GM15510 (cell line): ENCODE results near the gene KCNIP3.

Source experiments
- POLR2A ChIP-seq: IDR thresholded peaks from 3 replicates; pipeline ENCODE4 v1.6.1; 2011; ENCODE audit warnings: borderline replicate concordance; ENCODE audit not compliant: insufficient read length; ENCODE audit errors: extremely low read depth

The KCNIP3 gene

DNA sequence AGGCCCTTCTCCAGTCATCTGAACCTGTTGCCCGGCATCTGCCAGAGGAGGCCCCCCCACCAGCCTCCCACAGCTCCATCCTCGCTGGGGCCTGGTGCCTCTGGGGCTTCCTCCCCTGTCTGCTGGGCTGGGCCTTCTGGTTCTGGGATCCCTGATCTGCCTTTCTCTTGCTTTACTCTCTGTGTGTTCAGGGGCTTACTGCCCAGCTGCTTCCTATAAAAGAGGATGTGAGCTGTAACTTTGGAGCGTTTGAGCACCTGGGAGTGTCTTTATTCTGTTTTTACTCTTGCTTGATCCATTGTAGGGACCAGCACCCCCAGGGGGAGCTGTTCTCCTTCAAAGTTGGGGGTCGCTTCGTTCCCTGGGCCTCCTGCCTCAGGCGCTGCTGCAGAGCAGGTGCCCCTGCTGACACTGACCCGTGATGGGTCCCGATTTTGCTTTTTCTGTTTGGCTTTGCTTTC lies 82.3 kb downstream of the KCNIP3 start:
- TF ChIP-seq POLR2A = no peak

DNA sequence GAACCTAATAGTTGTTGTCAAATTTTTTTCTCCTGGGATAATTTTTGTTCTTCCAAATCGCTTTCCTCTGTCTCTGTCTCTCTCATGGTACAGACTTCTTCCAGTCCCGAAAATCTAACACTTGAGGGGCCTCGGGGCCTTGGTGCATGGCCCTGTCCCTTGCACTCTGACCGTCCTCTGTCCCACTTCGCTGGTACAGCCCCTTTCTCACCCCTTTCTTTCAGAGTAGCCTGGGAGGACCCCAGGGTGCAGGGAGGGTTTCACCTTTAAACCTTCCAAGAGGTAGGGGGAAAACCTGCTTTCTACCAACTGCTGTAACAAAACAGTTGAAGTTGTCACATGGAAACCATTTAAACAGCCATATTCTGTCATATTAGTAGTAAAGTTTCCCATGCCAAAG lies 83.1 kb downstream of the KCNIP3 start:
- no peak for TF ChIP-seq POLR2A

DNA sequence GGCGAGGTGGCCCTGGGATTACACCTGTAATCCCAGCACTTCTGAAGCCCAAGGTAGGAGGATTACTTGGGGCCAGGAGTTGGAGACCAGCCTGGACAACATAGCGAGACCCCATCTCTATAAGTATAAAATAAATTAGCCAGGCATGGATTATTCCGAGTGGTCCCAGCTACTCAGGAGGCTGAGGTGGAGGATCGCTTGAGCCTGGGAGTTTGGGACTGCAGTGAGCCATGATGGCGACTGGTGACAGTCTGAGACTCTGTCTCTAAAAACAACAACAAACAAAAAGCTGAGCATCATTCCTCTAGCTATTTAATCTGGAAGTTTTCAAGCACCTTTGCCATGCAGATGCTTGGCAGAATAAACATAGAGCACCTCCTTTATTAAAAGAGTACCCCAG lies 83.6 kb downstream of the KCNIP3 start:
- TF ChIP-seq POLR2A = no peak

DNA sequence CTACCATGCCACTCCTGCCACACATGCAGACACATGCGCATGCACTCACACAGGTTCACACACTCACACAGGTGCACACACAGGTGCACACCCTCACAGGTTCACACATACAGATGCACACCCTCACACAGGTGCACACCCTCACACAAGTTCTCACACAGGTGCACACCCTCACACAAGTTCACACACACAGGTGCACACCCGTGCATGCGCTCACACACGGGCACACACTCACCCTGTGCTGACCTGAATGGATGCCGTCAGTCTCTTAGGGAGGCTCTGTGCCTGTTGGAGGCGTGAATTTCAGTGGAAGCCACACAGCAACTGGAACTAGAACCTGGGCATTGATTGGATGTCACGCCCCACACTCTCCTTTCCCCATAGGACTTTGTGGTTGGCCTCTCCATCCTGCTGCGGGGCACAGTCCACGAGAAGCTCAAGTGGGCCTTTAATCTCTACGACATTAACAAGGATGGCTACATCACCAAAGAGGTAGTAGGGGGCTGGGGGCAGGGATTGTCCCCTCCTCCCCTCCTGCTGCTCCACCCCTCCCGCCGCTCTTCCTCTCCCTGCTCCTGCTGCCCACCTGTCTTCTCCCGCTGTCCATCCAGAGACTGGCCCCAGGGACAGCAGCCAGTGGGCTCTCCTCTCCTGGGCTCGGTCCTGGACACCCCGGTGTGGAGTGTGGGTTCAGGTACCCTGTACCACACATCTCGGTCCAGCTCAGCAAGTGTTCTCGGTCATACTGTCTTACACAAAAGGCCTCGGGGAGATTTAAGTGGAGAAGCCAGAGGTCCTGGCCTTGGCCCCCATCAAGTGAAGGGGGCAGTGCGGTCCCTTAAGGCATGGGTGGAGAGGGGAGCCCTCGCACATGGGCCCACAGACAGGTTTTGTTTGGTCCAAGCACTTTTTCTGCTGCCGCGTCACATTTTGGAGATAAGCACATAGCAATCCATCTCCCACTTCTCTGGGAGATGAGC lies 84.4 kb downstream of the KCNIP3 start:
- TF ChIP-seq POLR2A = no peak

DNA sequence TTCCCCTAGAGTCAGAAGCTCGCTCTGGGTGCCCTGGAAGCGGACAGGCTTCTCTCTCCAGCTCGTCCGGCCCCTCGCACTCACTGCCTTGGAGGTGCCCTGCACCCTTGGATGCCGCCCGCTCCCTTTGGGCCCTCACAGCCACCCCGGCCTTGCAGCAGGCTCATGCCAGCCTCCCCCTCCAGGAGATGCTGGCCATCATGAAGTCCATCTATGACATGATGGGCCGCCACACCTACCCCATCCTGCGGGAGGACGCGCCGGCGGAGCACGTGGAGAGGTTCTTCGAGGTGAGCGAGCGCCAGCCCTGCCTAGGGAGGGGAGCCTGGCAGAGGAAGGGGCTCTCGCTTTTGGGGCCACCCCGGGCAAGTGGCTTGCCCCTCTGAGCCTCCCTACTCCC lies 85.0 kb downstream of the KCNIP3 start:
- TF ChIP-seq POLR2A = no peak

DNA sequence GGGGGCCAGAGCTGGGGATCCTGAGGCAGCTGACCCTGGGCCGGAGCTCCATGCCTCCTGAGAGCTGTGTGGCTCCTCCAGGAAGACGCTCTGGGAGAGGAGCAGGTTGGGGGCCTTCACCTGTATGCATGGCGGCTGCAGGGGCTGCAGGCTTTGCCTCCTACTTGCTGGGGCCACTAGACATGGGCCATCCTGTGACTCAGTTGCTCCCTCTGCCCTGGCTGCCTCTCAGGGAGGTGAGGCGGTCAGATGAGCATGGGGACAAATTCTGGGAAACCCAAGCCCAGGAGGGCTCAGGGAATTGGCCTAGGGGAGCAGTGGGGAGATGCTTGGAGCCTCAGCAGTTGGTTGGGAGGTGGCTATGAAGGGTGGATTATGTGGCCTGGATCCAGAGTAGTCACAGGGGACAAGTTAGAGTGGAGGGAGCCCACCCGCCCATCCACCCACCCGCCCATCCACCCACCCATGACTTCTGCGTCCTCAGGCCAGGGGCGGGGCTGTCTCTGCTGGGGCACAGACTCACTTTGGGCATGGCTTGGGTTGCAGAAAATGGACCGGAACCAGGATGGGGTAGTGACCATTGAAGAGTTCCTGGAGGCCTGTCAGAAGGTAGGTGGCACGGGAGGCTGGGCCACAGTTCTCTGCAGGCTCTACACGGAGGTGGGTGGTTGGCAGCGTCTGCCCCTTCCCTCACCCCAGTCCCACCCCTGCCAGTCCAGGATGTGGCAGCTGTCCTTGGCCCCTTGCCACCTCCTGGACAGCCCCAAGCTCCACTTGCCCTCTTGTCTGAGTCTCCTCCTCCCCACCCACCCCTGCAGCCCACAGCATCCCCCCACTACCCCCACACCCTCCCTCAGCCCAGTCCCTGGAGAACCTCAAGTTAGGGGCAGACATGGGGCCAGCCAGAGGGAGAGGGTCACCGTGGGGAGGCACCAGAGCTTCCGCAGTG lies 85.8 kb downstream of the KCNIP3 start:
- no peak for TF ChIP-seq POLR2A

DNA sequence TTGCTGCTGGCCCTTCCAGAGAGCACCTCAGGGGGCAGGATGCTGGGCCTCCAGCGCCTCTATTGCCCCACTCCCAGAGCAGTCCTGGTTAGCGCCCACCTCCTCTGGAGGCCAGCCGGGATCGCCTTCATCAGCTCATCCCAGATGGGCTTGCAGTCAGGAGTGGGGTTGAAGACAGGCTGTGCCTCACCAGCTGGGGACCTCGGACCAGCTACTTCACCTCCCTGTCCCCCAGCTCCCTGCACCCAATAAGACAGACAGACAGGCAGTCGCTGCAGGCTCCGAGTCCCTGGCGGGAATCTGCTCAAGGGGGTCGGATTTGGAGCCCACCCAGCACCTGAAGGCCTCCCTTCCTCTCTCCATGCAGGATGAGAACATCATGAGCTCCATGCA lies 86.5 kb downstream of the KCNIP3 start:
- no peak for TF ChIP-seq POLR2A

DNA sequence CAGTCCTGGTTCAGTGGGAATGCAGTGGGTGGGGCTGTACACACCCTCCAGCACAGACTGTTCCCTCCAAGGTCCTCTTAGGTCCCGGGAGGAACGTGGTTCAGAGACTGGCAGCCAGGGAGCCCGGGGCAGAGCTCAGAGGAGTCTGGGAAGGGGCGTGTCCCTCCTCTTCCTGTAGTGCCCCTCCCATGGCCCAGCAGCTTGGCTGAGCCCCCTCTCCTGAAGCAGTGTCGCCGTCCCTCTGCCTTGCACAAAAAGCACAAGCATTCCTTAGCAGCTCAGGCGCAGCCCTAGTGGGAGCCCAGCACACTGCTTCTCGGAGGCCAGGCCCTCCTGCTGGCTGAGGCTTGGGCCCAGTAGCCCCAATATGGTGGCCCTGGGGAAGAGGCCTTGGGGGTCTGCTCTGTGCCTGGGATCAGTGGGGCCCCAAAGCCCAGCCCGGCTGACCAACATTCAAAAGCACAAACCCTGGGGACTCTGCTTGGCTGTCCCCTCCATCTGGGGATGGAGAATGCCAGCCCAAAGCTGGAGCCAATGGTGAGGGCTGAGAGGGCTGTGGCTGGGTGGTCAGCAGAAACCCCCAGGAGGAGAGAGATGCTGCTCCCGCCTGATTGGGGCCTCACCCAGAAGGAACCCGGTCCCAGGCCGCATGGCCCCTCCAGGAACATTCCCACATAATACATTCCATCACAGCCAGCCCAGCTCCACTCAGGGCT lies 87.9 kb downstream of the KCNIP3 start:
- no peak for TF ChIP-seq POLR2A

DNA sequence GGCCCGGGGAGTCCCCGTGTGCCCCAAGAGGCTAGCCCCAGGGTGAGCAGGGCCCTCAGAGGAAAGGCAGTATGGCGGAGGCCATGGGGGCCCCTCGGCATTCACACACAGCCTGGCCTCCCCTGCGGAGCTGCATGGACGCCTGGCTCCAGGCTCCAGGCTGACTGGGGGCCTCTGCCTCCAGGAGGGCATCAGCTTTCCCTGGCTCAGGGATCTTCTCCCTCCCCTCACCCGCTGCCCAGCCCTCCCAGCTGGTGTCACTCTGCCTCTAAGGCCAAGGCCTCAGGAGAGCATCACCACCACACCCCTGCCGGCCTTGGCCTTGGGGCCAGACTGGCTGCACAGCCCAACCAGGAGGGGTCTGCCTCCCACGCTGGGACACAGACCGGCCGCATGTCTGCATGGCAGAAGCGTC lies 88.4 kb downstream of the KCNIP3 start:
- no peak for TF ChIP-seq POLR2A

DNA sequence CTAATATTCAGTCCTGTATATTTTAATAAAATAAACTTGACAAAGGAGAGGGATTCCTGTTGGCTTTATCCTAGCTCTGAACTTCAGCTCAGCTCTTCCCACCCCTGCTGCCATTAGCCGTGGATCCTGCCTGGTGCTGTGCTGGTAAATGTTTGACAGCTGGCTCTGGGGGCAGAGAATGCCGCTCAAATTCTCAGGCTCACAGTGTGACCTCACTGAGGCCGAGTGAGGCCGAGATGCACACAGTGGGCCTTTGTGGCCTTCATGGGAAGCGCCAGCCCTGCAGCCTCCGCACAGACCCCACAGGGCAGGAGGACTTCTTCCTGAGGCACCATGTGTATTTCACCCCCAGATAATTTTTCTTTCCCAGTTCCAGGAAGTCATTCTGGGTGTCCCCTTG lies 88.9 kb downstream of the KCNIP3 start:
- TF ChIP-seq POLR2A = no peak

DNA sequence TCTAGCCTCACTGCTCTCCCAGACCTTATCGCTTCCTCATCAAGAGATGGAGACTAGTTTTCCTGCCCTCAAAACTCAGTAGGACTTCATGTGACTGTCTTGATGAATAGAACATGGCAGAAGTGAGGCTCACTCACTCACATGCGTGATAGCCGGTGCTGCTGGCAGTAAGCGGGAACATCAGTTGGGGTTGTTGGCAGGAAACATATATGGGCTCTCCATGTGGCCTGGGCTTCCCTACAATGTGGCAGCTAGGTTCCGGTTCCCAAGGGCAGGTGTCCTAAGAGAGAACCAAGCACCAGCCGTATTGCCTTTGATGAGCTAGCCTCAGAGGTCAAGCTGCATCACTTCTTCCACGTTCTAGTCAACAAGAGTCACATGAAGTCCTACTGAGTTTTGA lies 90.2 kb downstream of the KCNIP3 start:
- no peak for TF ChIP-seq POLR2A

DNA sequence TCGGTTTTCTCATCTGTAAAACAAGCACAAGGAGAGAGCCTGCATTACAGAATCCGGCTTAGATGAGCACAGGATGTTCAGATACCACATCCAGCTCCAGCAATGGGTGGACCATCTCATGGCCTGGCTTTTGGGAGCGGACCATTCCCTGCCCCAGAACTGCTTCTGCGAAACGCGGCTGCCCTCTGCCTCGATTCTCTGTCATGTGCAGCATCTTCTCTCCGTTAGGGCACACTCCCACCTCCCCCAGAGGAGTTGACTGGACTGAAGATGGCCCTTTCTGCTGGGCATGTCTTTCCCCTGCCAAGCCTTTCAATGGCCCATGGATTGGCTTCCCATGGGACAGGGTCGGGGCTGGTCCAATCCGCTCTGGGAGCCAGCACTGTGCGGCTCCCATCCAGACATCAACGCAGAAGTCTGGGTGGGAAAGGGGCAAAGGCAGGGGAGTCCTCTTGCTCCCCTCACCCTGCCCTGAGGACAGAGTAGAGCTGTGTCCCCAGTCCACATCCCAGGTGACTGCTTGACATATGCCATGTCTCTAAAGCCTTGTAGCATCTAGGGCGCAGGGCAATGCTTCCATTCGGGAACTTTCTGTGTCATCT lies 91.0 kb downstream of the KCNIP3 start:
- TF ChIP-seq POLR2A = no peak

DNA sequence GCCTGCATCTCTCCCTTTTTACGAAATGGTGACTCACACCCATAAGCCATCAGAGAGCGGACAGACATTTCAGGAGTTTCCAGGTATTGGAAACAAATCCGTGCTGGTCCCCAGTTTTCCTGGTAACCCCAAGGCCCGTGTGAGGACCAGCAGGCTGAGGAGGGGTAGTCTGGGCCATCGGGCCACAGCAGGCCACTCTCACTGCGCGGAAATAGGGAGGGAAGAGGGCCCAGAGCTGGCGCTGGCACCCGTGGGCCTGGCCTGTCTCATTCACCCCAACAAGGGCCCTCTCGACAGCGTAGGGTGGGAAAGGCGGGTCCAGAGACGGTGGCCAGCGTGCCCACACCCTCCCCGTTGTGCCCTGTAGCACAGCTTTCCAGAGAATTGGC lies 91.7 kb downstream of the KCNIP3 start:
- no peak for TF ChIP-seq POLR2A

DNA sequence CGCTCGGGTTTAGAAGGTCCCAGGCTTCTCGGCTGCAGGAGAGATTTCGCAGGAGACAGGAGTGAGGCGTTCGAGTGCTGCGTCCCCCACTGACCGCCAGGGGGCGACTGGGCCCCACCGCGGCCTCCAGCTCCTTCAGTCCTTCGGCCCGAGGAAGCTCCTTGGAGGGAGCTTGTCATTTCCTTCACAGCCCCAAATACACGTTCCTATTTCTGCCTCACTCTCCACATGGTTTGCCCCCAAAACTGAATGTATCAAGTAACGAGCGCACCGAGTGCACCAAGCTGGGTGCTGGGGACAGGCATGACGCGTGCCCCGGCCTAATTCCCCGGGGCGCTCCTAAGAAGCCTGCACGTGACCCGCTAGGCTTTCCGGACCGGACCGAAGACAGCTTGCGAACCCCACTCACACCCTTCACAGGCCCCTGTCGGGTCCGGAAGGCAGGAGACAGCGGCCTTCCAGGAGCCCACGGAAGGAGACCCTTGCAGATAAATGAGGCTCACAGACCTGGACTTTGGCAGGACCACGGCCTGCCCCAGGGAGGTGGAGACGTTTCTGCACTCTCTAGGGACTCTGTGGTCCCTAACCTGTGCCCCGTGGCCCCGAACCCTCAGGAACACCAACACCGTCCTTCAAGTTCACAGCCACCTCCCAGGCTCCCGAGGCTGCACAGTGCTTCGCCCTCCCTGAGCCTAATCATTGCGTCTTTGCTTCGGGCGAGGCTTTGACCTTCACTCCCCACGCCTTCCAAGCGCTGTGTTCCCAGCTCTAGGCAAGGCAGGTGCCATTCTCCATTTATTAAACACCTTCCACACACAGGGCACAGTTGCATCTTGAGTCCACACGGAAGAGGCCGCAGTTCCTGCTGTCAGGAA lies 92.3 kb downstream of the KCNIP3 start:
- TF ChIP-seq POLR2A = no peak

DNA sequence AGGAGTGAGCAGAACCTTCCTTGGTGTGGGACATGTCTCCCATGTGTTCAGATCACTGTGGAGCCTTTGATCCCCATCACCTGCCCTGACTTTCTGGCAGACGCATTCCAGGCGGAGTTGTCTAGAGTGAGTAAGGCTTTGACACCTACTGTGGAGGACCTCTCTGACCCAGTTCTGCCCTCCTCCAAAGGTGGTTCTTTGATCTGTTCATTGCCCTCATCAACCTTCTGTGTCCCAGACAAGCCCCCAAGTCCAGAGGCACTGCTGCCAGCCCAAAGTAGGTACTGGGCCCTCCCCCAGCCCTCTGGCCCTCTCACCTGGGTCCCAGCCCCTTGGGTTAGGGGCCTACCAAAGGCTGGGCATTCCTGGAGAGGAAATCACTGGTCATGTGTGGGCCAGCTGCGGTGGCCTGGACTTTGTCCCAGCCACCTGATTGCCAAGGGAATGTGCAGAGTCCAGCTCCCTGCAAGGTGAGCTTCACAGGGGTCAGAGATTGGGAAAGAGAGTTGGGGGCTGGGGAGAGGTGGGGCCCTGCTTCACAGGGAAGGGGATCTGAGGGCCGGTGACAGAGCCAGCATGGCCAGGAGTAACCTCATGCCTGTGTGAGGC lies 93.2 kb downstream of the KCNIP3 start:
- TF ChIP-seq POLR2A = no peak
